ENCODE measurements around the gene CKS1B. TPM values are rescaled to one million over a fixed set of nuclear protein-coding genes. Genes with fewer than 3 reads are reported as not detected.
"Not testable (repeated sequence)": the region's sequence is repeated elsewhere in the genome, so short reads cannot be mapped to it uniquely, and the experiment has no call there.

Gene CKS1B
- total RNA-seq, 1 donor from 2014 or later, result 104 TPM

GRCh38 chr1:154962156-154962749 is 12.2 kb upstream of the CKS1B start:
- intact Hi-C loops (cut with micrococcal nuclease), result loop anchor here (1.0 kb wide), 2 partner anchors 37 to 99 kb away; no protein-coding TSS in a partner anchor

- intact Hi-C loops (cut with micrococcal nuclease), result loop anchor here (1.0 kb wide), 2 partner anchors 36 to 98 kb away; no protein-coding TSS in a partner anchor
Measured at GRCh38 chr1:154962795-154963330, 11.6 kb upstream of the CKS1B start.

GRCh38 chr1:154963643-154964042 is 10.8 kb upstream of the CKS1B start:
- intact Hi-C loops (cut with micrococcal nuclease), result no loop called here

- intact Hi-C loops (cut with micrococcal nuclease), result no loop called here
Measured at GRCh38 chr1:154964359-154964758, 10.1 kb upstream of the CKS1B start.

DNA sequence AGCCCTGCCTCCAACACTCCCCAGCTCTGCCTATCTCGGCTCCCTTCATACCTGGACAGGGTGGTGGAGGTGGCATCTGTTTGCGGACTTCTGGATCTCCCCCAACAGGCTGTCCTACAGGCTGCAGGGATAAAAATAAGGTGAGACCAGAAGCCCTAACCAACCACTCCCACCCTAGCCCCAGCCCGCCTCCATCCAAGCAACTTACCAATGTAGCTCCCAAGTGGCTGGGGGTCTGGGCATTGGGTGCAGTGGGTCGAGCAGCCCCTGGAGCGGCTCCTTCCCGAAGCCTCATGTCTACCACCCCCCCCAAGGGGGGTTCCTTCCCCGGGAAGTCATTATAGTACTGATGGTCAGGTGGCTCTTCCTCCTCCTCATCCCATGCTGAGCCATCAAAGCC is 8.4 kb upstream of the CKS1B start:
- intact Hi-C loops (cut with micrococcal nuclease), result no loop called here

- intact Hi-C loops (cut with micrococcal nuclease), result no loop called here
Measured at GRCh38 chr1:154967331-154967950, 7.0 kb upstream of the CKS1B start.

GRCh38 chr1:154968731-154969130 is 5.8 kb upstream of the CKS1B start:
- intact Hi-C loops (cut with micrococcal nuclease), result no loop called here

- intact Hi-C loops (cut with micrococcal nuclease), result no loop called here
Measured at GRCh38 chr1:154969246-154969645, 5.2 kb upstream of the CKS1B start.

- intact Hi-C loops (cut with micrococcal nuclease), result loop anchor here (5.0 kb wide), 1 partner anchor 202 kb away; the partner anchor contains the start of genes KRTCAP2 and TRIM46
Measured at GRCh38 chr1:154969860-154970452, 4.5 kb upstream of the CKS1B start.

DNA sequence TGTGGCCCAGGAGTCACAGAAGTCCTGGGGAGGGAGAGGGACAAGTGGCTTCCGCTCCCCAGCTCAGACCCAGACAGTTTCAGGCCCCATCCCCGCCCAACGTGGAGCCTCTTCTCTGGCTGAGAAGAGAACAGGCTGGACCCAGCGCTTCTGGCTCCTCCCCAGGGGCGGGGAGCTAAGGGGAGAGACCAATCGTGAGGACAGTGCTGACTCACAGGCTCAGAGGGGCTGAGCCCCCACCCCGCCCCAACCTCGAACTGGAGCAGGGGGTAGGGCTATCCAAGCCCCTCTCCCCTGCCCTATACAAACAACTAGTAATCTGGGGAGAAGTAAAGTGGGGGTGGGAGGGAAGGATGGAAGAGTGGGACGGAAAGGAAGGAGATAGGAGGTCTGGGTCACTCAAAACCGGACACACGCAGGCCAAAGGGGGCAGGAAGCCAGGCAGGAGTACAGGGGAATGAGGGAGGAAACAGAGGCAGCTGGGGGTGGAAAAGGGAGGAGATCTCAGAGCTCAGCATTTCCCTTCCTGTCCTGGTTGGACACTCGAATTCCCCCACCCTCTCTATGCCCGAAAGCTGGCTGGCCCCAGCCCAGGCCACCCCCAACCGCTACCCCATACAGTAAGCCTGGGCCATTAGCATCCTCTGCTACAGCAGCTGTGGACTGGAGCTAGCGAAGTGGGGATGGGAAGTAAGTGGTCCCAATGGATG is 3.7 kb upstream of the CKS1B start, which contains the start of gene SHC1:
SHC1 (minus strand) TSS at position 117 of the 710 bp plus-strand sequence. CDS start 221 bp downstream, outside the sequence.
- intact Hi-C loops (cut with micrococcal nuclease), result loop anchor here (5.0 kb wide), 1 partner anchor 202 kb away; the partner anchor contains the start of genes KRTCAP2 and TRIM46

- intact Hi-C loops (cut with micrococcal nuclease), result loop anchor here (5.0 kb wide), 1 partner anchor 201 kb away; the partner anchor contains the start of genes KRTCAP2 and TRIM46
Measured at GRCh38 chr1:154971341-154971998, 3.0 kb upstream of the CKS1B start.

GRCh38 chr1:154972213-154972516 is 2.3 kb upstream of the CKS1B start:
- intact Hi-C loops (cut with micrococcal nuclease), result loop anchor here (5.0 kb wide), 1 partner anchor 200 kb away; the partner anchor contains the start of genes KRTCAP2 and TRIM46

GRCh38 chr1:154972517-154973343 is 1.8 kb upstream of the CKS1B start:
- intact Hi-C loops (cut with micrococcal nuclease), result loop anchor here (1.0 to 5.0 kb wide), 2 partner anchors 109 to 200 kb away; partner anchors contain the start of genes KRTCAP2 and TRIM46

GRCh38 chr1:154973344-154974101 is 958 bp upstream of the CKS1B start:
- intact Hi-C loops (cut with micrococcal nuclease), result loop anchor here (1.0 to 5.0 kb wide), 14 partner anchors 10 to 1081 kb away; partner anchors contain the start of genes EFNA4, FLAD1, KRTCAP2 and LAMTOR2

- intact Hi-C loops (cut with micrococcal nuclease), result loop anchor here (1.0 to 5.0 kb wide), 13 partner anchors 8 to 1079 kb away; partner anchors contain the start of genes EFNA4, FLAD1, KRTCAP2 and LAMTOR2
Measured at GRCh38 chr1:154974808-154975408, 427 bp downstream of the CKS1B start.

- intact Hi-C loops (cut with micrococcal nuclease), result no loop called here
Measured at GRCh38 chr1:154975409-154976059, 1.1 kb downstream of the CKS1B start.

DNA sequence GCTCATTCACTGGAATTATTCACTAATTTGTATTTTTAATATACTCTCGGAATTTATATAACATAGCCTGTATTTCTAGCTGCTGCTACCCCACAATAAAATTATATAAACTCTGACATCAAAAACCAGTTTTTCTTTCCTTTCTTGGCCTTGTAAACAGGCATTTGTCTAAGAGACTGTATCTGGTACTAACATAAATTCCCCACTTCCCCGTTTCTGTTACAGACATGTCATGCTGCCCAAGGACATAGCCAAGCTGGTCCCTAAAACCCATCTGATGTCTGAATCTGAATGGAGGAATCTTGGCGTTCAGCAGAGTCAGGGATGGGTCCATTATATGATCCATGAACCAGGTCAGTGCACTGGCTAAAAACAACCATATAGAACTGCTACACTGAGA is 3.3 kb downstream of the CKS1B start:
- intact Hi-C loops (cut with micrococcal nuclease), result not testable (repeated sequence)

GRCh38 chr1:154978360-154978759 is 3.9 kb downstream of the CKS1B start:
- intact Hi-C loops (cut with micrococcal nuclease), result no loop called here

Data from T-helper 1 cell treated with Interleukin-12 subunit alpha and Interleukin-12 subunit beta and Interleukin-4 antibody, amounts not matched to agents 30 ng/mL and 1 ng/mL, for 36 hours (primary cell).